HG03196 (cell line): ENCODE data around the gene FHOD1.

Source experiments
- ATAC-seq: cut with Tn5 transposase; IDR thresholded peaks from one replicate; pipeline ENCODE4 v1.9.1; 2021; ENCODE audit not compliant: unreplicated experiment

The FHOD1 gene

DNA sequence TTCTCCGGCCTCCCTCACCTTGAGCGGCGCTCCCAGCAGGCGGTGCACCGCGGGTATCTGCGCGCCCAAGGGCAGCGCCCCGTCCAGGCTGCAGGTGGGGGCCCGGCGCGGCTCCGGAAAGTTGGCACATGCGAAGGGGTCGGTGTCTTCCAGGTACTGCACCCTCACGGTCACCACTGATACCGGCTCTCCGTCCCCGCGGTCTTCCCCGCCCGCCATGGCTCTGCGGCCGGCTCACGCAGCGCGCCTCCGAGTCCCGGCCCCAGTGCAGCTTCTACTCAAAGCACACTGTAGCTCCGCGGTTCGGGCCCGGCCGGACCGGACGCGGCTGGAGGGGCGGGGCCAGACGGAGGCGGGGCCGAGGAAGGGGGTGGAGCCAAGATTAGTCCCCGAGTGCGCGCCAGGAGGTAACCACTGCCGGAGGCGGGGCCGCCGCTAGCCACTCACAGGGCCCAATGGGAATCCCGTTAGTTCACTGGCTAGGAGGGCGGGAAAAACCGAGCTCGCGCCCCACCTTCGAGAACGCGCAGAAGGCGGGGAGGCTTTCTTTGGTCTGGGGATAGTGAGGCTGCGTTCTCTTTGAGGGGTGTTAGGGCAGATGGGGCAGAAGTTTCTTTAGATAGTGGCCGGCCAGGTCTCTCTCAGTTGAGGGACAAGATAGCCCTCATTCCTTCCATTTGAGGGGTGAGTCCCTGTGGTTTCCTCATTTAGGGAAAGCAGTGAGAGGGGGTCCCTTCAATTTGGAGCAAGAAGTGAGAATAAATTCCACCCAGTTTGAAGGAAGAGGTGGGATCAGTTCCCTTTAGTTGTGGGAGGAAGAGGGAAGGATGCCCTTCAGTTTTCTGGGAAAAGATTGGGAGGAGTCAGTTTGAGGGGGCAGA lies at the start of gene FHOD1:
TSS of gene FHOD1 (minus strand) at position 290 of the 881 bp plus-strand sequence. CDS start at position 219, 71 bp downstream.
- peak; percentile 47 for ATAC-seq

DNA sequence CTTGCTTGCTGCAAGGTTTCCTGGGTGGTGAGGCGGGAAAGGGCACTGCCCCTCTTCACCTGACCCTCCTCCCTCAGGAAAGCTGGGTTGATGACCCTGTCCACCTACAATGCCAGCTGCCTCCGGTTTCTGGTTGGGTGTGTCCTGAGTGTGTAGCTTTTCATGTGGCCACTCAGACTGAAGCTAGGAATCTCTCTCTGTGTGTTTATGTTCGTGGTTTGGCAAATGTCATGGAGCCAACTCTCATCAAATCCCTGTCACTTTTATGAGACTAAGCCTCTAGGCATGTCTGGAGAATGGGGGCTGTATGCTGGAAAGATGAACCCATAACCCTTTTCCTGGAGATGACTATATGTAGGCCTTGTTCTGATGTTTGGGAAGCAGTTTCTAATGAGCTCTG lies 49.1 kb upstream of the FHOD1 start:
- no peak for ATAC-seq

DNA sequence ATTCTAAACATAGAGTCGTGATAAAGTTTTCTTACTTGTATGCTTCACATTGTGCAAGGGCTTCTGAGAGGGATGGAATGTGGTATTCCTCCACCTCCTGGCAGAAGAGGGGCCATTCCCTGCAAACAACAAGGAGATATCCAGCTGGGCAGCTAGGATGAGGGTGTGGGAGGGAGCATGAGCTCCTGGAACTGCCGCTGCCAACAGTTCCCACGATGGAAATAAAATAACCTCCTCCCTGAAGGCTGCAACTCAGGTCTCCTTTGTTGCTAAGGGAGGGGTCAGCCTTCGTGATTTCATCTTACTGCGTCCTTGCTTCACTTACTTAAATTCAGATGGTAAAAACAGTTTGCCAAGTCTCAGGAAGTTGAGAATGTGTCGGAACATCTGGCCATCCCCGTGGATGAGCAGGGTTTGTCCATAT lies 47.7 kb upstream of the FHOD1 start:
- no peak for ATAC-seq

DNA sequence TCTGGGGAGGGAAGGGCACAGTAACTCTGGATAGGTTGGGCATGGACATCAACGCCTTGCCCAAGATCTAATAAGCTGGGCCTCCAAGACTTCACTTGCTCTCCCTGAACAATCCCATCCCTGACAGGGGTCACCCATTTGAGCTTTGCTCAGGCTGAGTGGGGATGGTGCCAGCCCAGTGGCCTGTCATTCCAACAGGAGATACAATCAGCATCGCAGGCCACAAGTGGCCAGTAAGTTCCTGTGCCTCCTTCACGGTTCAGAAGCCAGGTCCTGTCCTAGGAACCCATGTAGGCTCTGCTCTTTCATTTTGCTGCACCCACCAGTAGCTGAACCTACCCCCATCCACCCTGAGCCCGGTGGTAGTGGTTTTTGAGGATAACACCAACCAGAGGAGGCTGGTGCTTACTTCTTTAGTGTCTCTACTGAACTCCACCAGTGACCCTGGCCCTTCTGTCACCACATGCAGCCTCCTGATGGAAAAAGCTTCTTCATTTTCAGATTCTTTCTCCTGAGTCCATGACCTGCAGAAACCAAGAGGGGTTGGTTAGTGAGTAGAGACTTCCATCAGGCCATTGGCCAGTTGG lies 47.0 kb upstream of the FHOD1 start:
- no peak for ATAC-seq

- ATAC-seq, result no peak
These were observed 44.2 kb upstream of the FHOD1 start for GRCh38 chr16:67291461-67291860.

- ATAC-seq, result no peak
These were observed 40.7 kb upstream of the FHOD1 start for GRCh38 chr16:67287960-67288359.

DNA sequence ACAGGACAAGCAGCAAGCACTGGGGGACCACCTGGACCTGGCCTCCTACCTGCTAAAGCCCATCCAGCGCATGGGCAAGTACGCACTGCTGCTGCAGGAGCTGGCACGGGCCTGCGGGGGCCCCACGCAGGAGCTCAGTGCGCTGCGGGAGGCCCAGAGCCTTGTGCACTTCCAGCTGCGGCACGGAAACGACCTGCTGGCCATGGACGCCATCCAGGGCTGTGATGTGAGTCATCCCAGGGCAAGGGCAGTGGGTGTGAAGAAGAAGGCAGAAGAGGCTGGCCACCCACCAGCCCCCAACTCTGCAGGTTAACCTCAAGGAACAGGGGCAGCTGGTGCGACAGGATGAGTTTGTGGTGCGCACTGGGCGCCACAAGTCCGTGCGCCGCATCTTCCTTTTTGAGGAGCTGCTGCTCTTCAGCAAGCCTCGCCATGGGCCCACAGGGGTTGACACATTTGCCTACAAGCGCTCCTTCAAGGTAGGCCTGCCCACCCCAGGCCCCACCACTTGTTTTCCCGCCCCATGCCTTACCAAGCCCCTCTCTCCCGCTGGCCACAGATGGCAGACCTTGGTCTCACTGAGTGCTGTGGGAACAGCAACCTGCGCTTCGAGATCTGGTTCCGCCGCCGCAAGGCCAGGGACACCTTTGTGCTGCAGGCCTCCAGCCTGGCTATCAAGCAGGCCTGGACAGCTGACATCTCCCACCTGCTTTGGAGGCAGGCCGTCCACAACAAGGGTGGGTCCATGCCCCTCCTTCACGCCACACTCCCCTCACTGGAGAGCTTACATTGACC lies 39.4 kb upstream of the FHOD1 start:
- no peak for ATAC-seq

GRCh38 chr16:67284699-67285646 lies 37.7 kb upstream of the FHOD1 start:
- ATAC-seq, result no peak

GRCh38 chr16:67283826-67284555 lies 36.7 kb upstream of the FHOD1 start:
- ATAC-seq, result no peak

DNA sequence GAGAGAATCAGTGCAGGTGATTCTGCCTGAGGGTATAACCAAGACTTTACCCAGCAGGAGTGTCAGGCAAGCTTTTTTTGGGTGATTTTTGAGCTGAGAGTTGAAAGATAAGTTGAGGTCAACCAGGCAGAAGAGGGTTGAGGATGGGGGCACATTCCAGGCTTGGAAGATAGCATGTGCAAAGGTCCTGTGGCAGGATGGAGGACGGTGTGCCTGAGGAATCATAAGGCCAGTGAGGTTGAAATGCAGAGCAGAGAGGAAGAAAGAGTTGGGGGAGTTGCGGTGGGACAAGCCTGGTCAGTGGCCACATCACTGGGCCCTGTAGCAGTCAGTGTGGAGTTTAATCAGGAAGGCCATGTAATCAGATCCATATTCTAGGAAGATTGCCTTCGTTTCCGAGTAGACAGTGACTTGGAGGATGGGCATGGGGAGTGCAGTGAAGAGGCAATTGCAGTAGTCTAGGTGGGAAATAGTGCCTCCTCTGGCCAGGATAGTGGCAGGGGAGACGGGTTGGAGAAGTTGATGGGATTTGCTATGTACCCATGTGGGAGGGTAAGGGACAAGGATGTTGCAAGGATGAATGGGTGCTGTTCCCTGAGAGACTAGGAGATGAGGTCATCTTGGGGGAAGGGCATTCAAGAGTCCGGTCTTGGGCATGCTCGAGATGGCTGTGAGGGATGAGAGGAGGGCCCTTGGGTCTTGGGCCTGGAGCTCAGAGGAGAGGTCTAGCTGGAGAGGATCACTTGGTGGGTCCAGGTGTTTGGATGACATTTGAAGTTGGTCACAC lies 36.0 kb upstream of the FHOD1 start:
- ATAC-seq, result no peak

DNA sequence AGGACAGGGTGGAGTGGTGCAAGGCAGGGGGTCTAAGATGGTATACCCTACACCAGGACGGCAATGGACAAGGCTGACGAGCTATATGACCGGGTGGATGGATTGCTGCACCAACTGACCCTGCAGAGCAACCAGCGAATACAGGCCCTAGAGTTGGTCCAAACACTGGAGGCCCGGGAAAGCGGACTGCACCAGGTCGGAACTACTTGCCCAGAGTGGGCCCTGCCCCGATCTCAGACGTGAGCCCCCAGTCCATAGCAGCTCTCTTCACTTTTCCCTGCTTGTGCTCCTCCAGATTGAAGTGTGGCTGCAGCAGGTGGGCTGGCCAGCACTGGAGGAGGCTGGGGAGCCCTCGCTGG lies 35.1 kb upstream of the FHOD1 start:
- no peak for ATAC-seq

DNA sequence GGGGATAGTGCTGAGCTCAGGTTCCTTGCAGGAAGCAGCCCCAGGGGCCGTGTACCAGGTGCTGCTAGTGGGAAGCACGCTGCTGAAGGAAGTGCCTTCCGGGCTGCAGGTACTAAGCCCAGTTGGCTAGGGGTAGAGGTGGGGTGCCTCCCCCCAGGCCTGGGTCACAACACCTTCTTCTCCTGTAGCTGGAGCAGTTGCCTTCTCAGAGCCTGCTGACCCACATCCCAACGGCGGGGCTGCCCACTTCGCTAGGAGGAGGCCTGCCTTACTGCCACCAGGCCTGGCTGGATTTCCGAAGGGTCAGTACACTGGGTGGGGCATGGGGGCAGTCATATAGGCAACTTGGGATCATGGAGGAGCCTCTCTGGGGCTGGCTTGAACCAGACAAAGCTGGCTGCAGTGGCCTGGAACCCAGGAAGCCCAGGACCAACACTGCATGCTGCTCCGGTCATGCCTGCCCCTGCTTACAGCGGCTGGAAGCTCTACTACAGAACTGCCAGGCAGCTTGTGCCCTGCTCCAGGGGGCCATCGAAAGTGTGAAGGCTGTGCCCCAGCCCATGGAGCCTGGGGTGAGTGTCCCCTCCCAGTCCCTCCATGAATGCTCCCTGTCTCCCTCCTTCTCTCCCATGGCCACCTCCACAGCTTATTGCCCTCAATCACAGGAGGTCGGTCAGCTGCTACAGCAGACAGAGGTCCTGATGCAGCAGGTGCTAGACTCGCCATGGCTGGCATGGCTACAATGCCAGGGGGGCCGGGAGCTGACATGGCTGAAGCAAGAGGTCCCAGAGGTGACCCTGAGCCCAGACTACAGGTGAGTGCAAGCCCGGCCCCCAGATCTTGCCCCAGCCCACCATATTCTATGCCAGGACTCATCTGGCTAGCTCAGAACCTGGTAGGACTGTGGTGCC lies 34.5 kb upstream of the FHOD1 start:
- ATAC-seq, result no peak

DNA sequence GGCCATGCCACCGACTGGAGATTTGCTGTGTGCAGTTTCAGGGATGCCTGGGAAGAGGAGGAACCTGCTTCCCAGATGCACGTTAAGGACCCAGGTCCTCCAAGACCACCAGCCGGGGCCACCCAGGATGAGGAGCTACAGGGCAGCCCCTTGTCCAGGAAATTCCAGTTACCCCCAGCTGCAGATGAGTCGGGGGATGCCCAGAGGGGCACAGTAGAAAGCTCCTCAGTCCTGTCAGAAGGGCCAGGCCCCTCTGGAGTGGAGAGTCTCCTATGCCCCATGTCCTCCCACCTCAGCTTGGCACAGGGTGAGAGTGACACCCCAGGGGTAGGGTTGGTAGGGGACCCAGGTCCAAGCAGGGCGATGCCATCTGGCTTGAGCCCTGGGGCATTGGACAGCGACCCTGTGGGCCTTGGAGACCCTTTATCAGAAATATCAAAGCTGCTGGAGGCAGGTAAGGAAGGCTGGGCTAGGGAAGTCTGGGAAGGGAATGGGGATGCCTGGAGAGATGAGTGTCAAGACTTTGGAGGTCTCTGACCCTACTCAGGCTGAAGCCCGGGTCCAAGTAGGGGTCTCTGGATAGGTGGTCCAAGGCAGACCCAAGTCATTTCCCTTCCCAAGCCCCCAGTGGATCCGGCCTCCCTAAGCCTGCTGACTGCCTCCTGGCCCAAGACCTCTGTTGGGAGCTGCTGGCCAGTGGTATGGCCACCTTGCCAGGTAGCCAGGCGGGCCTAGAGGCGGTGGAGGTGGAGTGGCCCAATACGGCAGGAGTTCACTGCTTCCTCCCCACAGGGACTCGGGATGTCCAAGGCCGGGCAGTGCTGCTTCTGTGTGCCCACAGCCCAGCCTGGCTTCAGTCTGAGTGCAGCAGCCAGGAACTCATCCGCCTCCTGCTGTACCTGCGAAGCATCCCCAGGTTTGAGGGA lies 33.1 kb upstream of the FHOD1 start:
- ATAC-seq, result no peak

DNA sequence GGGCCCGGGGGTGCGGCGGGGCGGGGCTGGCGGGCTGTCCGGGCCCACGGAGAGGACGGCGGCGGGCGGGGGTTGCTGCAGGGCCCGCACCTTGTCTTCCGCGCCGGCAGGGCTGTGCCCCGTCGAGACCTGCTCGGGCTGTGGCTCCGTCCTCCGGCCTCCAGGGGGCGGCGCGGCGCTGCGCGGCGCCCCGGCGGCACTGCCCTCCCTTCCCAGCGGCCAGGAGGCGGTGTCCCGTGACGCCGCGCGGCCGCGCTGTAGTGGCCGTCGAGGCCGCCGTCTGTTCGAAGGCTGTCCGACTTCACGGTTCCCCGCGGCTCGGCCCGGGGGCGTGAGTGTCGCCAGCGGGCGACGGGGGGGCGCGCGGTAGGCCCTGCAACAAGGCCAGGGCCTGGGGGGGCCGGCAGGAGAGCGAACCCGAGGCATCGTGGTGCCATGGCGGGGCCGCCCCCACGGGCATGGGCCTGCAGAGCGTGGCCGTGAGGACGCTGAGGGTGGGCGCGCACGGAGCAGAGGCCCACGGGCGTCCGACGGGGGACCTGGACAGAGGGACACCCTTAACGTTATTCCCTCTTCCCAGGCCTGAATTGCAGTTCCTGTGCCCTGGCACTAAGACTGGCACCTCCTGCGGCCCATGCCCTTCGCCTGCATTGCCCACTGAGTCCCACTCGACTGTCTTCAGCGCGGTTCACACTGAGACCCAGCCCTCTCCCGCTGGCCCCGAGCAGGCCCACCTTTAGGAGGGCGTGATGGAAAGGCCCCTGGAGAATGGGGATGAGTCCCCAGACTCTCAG lies 32.2 kb upstream of the FHOD1 start, which contains the start of gene PLEKHG4:
TSS of gene PLEKHG4 (plus strand) at position 237 of the 794 bp plus-strand sequence. CDS start at position 750, 513 bp downstream.
- peak; percentile 51 for ATAC-seq

GRCh38 chr16:67278773-67279295 lies 31.6 kb upstream of the FHOD1 start:
- peak; percentile 32 for ATAC-seq
